ENCODE results near the gene LYPD4.

Gene LYPD4

DNA sequence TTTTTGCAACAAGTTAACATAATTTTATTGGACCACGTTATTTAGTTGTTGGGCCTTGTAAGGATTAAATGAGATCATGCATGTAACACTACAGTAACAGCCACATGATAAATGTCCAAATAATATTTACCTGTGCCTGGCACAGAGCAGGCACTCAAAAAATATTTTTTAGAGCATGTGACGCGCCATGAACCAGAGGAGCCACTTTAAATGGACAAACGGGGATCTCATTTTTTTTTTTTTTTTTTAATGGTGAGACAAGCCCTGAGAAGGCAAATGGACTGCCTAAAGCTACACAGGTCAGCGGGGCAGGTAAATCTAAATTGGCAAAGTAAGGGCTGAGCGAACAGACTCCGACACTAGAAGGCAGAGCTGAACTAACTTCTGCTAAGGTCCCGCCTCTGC, 14.7 kb upstream of the LYPD4 start:
- in situ Hi-C loops (cut with HindIII; ENCODE audit: low sequenced_read_pairs) = no loop called here

DNA sequence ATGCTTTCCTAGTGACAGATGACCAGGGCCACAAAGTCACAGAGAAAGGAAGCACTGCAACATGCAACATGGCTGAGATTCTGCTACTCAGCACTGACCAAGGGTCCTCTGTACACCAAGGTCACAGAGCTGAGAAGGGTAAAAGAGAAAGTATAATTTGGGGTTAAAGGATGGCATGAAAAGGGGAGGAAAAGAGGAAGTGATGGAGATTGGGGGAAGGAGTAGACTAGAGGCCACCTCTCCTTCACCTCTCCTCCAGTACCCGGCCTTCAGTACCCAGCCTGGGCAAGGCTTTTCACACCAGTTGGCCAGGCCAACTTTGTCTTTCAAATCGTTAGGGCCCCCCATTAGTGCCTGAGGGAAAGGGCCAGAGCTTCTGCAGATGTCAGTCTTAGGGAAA, 9.3 kb upstream of the LYPD4 start:
- in situ Hi-C loops (cut with HindIII; ENCODE audit: low sequenced_read_pairs) = loop anchor here (5.0 kb wide), 1 partner anchor 64 kb away; no protein-coding TSS in a partner anchor

DNA sequence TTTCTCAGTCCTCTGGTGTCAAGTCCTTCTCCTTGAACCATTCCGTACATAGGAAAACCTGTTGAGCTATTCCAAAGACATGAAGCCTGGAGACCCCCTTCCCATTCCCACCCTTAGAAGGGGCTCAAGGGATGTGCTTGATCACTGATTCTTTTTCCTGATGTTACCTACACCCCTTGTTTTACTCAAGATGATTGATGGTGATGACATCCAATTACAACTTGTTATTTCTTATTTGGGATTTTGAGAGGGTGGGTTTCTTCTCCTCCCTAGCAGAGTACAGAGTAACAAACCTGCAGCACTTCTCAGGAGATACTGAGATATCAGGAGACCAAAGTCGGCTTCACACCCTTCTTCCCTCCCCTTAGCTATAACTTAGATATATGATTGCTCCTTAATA, 8.9 kb upstream of the LYPD4 start:
- in situ Hi-C loops (cut with HindIII; ENCODE audit: low sequenced_read_pairs) = loop anchor here (5.0 kb wide), 1 partner anchor 64 kb away; no protein-coding TSS in a partner anchor

DNA sequence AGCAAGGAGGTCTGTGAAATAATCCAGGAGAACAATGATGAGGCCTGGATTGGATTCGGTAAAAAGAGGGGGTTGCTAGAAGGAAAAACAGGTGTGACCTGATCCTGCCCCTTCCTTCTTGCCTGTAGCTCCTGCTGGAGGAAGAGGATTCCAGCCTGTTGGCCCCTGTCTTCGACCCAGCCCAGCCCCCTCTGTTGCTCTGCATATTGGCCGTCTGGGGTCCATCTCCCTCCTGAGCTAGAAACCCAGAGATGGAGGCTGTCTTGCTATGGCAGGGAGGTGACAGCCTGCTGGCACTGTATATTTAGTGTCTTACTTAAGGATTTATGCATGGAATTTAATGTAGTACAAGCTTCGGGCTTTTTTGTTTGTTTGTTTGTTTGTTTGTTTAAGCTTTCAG, 7.0 kb upstream of the LYPD4 start:
- in situ Hi-C loops (cut with HindIII; ENCODE audit: low sequenced_read_pairs) = loop anchor here (5.0 kb wide), 1 partner anchor 66 kb away; no protein-coding TSS in a partner anchor

DNA sequence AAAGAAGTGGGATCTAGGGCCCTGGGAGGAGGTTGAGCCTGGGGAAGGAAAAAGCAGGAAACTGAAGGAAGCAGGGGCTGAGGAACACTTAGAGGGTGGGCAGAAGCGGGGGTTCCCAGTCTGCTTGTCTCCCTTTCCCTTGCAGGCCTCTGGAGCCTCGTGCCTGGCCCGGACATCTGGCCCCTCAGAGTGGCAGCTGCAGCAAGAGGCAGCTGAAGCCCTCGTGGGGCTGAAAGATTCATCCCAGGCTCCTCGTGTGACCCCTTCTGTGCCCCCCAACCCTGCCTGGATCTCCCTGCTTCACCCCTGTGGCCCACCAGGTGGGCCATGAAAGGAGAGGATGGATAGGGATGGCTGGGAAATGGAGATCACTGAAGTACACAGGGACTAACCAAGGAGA, 5.9 kb upstream of the LYPD4 start:
- in situ Hi-C loops (cut with HindIII; ENCODE audit: low sequenced_read_pairs) = loop anchor here (5.0 kb wide), 1 partner anchor 67 kb away; no protein-coding TSS in a partner anchor

DNA sequence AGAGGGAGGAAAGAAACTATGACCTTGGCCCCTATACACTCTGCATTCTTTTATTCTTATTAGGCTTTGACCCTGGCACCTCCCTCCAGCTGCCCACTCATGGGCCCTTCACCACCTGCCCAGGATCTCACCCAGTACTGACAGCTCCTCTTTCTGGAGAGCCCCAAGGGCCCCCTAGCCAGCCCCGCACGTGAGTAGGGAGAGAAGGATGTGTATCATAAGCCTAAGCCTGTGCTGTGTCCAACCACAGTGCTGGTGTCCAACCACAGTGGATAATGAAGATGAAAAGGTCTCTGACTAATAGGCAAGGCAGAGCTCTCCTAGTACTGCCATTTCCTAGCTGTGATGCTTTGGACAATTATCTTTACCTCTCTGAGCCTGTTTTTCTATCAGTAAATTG, 4.6 kb upstream of the LYPD4 start:
- in situ Hi-C loops (cut with HindIII; ENCODE audit: low sequenced_read_pairs) = no loop called here

DNA sequence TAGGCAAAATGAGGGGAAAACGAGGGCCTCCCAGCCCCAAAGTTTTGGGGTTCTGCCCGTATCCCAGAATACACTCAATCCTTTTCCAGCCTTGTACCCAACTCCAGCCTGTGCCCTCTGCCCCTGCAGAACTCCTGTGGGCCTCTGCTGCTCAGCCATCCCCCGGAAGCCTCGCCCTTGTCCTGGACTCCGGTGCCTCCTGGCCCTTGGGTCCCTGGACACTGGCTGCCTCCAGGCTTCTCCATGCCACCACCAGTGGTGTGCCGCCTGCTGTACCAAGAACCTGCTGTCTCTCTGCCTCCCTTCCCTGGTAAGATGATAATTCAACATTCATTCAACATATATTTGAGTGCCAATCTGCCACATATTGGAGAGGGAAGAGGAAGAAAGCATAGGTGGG, 4.2 kb upstream of the LYPD4 start:
- in situ Hi-C loops (cut with HindIII; ENCODE audit: low sequenced_read_pairs) = no loop called here

DNA sequence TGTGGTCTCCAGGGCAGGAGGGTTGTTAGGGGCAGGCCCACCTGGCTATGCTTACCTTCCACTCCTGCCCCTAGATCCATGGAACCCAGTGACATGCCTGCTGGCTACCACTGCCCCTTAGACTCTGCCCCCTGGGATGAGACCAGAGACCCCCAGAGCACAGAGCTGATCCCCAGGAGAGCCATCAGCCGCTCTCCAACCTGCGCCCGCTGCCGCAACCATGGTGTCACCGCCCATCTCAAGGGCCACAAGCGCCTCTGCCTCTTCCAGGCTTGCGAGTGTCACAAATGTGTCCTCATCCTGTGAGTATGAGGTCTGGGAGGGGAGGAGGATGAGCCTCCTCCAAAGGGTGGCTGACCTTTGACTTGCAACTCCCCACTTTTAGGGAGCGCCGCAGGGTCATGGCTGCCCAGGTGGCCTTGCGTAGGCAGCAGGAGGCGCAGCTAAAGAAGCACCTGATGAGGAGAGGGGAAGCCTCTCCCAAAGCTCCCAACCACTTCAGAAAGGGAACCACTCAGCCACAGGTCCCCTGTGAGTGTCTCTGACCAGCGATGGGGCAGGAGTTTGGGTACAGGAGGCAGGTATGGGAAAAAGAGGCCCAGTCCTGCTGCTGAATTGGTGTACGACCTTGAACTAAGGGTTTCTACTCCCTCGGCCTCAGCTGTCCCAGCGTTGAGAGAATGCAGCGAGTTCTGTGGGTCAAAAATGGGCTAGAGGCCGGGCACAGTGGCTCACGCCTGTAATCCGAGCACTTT, 3.0 kb upstream of the LYPD4 start:
- in situ Hi-C loops (cut with HindIII; ENCODE audit: low sequenced_read_pairs) = no loop called here

DNA sequence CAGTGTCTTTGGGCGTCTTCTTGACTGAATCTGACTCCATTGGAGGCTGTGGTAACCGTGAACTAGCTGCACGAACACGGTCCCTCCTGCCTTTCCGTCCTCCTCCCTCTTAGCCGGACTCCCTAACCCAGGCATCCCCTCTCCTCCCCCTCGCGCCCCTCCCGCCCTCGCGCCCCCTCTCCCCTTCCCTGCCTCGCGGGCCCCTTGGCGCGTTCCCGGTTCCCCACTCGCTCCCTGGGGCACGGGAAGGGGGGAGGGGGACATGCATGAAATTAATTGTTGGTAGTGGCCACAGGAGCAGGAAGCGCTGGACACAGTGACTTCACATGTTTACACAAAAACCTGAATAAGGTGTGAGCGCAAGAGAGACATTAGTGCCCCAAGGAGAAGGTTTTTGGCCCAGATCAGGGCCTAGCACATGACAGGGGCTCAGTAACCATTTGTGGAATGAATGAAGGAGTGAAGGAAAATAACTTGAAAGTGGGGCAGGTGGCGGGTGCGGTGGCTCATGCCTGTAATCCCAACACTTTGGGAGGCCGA, 638 bp upstream of the LYPD4 start:
- in situ Hi-C loops (cut with HindIII; ENCODE audit: low sequenced_read_pairs) = no loop called here

DNA sequence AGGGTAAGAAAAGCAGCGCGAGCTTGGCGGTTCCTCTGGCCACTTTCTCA, 343 bp upstream of the LYPD4 start, which contains the start of gene DMRTC2:
Gene DMRTC2 (plus strand): TSS at position 42 of the 50 bp plus-strand sequence. CDS start 2,387 bp downstream, outside the sequence.
- in situ Hi-C loops (cut with HindIII; ENCODE audit: low sequenced_read_pairs) = no loop called here

DNA sequence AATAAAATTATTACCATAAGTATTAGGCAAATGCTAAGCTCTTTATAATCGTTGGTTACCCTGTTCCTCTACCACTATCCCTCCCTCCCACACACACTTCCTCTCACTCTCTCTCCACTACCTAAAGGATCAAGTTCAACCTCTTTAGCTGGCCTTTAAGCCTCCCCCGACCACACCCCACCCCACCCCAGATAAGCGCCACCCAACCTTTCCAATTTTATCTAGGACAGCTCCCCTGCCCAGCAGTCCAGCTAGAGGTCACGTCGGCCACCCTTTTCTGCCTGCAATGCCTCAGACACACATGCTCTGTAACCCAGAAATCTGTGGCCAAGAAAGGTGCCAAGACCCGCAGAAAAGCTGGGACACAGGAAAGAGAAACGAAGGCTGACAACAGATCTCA, 1.1 kb downstream of the LYPD4 start:
- in situ Hi-C loops (cut with HindIII; ENCODE audit: low sequenced_read_pairs) = no loop called here

DNA sequence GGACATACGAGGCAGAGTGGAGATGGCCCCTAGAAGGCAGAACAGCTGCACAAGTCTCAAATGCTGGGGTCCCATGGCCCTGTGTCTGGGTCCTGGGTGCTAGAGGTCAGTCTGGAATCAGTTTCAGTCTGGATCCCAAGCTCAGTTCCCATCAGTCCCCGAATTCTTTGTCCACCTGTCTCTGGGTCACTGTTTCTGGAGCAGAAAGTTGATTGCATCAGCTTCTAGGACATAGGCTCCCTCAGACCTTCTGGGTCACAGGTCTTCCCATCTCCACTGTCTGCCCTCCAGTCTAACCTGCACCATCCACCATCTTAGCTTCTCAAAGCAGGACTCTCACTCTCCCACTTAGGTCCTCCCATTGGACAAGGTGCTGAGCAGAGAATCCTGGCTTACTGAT, 5.3 kb downstream of the LYPD4 start:
- in situ Hi-C loops (cut with HindIII; ENCODE audit: low sequenced_read_pairs) = no loop called here

DNA sequence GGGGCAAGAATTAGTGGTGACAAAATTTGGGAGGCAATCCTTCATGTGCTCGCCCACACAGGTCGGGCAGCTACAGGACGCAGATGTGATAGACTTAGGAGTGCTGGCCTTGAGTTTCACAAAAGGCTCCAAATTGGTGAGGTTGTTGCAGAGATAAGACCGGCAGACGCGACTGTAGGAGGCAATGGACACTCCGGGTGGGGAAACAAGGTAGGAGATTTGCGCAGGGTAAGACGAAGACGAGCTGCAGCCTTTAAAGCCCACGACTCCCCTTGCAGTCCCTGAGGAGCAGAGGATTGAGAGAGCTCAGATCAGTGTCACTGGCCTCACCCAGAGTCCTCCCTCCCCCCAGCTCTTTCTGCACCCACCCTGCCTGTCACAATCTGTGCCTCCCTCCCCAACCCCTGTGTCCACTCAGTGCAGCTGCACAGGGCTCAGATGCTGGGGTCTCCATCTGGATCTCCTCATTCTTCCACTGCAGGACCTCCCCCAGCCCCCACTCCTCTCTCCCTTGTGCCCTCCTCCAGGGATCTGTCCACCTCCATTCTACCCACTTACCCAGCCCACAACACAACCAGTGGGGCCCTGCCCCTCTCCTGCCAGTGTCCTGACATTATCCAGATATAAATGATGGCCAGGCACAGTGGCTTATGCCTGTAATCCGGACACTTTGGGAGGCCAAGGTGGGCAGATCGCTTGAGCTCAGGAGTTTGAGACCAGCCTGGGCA, 6.3 kb downstream of the LYPD4 start:
- in situ Hi-C loops (cut with HindIII; ENCODE audit: low sequenced_read_pairs) = no loop called here

DNA sequence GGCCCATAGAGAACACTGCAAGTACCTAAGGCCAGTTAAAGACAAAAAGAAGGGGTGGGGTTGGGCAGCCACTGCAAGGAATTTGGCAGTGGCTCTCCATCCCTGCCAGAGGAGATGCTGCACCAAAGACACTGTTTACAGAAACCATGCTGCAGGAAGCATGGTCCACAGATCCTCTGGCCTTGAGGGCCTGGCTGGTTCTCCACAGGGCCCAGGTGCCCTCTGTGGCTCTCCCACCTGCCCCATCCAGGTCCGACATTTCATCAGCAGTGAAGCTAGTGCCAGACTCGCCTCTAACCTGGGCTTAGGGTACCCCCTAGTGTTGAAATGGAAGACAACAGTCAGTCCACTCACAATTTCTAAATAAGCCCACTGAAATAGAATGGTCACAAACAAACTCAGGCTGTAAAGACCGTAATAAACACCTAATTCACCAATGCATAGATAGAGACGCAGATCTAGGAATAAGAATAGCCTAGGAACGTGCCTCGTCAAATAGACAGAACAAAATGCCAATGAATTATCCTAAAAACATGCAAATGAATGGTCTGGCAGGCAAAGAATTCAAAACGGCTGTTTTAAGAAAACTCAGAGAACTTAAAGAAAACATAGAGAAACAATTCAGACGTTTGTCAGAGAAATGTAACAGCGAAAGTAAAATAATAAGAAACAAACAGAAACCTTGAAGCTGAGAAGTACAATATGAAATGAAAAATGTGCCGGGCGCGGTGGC, 23.3 kb downstream of the LYPD4 start:
- in situ Hi-C loops (cut with HindIII; ENCODE audit: low sequenced_read_pairs) = no loop called here

DNA sequence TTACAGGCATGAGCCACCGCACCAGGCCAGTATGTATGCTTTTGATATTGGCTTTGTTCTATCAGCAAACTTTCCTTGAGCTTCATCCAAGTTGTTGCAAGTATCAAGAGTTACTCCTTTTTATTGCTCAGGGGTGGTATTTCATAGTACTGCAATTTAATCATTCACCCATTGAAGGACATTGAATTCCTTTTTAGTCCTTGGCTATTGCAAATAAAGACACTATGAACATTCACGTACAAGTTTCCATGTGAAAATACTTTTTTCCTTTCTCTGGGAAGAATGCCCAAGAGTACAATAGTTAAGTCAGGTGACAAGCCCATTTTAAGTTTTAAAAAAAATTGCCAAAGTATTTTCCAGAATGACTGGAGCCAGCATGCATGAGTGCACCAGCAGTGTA, 27.7 kb downstream of the LYPD4 start:
- in situ Hi-C loops (cut with HindIII; ENCODE audit: low sequenced_read_pairs) = no loop called here

DNA sequence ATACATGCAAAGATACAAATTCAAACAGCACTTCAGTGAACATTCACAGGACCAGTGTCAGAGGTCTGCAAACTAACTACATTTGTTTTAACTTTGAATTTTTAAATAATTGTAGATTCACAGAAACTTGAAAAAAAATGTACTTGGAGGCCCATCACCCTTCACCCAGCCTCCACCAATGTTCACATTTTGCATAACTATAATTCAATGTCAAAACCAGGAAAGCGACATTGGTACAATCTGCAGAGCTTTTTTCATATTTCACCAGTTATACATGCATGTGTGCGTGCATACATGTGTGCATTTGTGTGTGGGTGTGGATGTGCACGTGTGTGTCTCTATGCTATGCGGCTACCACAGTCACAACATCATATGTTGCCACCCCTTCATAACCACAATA, 29.2 kb downstream of the LYPD4 start:
- in situ Hi-C loops (cut with HindIII; ENCODE audit: low sequenced_read_pairs) = no loop called here

DNA sequence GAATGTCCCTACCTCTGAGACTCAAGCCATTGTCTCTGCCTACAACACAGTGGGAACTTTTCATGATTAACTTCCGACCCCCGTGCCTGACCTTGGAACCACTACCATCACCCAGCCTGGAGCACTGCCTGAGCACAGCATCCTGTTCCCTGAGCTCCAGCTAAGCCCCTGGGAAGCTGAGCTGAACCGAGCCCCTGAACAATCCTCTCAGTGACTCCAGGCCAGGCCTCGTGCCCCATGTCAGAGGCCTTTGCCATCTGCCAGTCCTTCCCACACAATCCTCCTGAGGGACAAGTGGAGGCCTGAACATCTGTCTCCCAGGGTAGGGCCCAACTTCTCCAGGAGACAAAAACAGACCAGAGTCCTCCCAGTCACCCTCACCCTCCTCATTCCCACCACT, 30.6 kb downstream of the LYPD4 start:
- in situ Hi-C loops (cut with HindIII; ENCODE audit: low sequenced_read_pairs) = no loop called here

DNA sequence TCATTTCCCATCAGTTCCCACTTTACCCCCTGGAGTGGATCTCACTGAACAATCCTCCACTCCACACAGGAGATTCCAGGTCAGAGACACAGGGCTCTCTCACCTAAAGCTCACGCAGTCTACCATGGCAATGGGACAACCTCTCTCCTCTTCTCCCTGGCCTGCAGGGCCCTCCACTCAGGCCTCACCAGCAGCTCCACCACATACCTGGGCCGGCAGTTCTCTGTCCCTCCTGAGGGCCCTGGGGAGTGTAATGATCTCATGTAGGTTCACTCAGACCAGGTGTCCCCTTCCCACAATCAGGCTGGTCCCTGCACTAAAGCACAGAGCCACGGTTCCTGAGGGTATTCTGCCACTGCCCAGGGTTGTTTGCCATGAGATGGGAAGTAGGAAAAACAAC, 32.5 kb downstream of the LYPD4 start:
- in situ Hi-C loops (cut with HindIII; ENCODE audit: low sequenced_read_pairs) = no loop called here

DNA sequence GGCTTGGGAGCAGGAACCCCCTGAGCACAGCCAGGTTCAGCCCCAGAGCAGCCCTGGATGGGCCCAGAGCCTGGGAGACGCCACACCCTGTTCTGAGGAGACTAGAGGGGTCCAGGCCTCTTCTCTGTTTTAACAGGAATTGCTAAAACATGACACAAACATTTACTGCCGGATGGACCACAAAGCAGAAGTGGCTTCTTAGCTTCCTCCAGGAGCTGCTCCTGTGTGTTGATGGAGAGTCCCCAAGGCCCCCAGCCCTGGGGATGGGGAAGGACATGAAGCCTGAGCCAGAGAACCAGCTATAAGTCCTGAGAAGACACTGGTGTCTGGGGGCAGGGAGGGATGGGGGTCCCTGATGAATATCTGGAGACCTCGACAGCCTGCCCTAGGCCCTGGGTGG, 33.4 kb downstream of the LYPD4 start:
- in situ Hi-C loops (cut with HindIII; ENCODE audit: low sequenced_read_pairs) = no loop called here

DNA sequence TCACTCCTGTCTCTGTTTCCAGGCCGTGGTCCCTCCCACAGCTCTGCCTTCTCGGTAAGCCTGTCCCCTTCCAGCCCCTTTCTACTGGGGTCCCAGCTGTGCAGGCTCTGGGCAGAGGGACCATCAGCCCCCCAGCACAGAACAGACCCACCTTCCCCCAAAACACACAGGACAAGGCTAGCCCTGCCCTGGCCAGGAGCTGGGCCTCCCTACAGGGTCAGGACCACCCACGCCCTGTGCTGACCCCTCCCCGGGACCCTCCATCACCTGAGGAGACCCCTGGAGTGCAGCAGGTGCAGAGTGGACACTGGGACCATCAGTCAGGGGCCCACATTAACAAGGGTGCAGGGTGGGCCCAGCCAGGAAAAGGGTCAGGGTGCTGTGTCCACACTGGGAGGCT, 34.2 kb downstream of the LYPD4 start:
- in situ Hi-C loops (cut with HindIII; ENCODE audit: low sequenced_read_pairs) = no loop called here

DNA sequence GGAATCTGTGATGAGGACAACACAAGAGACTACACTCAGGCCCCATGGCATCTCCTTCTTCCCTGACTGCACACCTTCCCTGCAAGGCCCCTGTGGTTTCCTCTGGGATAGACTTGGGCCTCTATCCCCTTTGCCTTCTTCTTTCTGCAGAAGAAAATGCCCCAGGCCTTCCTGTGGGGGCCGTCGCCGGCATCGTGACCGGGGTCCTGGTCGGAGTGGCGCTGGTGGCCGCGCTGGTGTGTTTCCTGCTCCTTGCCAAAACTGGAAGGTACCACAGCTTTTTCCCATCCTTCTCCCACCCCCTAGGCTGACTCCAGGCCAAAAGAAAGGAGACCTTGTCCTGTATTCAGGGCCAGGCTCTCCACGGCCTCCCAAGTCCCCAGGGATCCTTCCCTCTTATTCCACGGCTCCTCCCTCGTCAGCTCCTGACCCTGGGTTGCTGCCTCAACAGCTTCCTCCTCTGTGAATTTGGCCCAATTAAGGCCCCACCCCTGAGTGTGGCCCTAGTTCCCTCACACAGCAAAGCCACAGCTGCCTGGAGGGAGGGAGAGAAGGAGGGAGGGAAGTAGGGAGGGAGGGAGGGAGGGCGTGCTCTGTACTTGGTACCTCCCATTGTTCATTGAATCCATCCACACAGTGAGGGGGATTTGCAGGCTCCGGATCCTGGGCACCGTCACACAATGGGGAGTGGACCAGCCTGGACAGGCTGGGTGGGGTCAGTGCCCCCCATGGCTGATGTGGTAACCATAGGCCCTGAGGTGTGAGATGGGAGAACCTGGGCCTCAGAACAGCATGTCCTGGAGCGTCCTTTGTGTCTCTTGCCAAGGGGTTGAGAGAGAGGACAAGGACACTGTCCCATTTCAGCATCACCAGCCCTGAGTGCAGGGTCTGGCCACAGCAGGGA, 35.6 kb downstream of the LYPD4 start:
- in situ Hi-C loops (cut with HindIII; ENCODE audit: low sequenced_read_pairs) = no loop called here

All from endothelial cell of hepatic sinusoid (primary cell).